ENCODE measurements around the gene LAMA5. TPM values are rescaled to one million over a fixed set of nuclear protein-coding genes. Genes with fewer than 3 reads are reported as not detected.

Gene LAMA5, protein sequence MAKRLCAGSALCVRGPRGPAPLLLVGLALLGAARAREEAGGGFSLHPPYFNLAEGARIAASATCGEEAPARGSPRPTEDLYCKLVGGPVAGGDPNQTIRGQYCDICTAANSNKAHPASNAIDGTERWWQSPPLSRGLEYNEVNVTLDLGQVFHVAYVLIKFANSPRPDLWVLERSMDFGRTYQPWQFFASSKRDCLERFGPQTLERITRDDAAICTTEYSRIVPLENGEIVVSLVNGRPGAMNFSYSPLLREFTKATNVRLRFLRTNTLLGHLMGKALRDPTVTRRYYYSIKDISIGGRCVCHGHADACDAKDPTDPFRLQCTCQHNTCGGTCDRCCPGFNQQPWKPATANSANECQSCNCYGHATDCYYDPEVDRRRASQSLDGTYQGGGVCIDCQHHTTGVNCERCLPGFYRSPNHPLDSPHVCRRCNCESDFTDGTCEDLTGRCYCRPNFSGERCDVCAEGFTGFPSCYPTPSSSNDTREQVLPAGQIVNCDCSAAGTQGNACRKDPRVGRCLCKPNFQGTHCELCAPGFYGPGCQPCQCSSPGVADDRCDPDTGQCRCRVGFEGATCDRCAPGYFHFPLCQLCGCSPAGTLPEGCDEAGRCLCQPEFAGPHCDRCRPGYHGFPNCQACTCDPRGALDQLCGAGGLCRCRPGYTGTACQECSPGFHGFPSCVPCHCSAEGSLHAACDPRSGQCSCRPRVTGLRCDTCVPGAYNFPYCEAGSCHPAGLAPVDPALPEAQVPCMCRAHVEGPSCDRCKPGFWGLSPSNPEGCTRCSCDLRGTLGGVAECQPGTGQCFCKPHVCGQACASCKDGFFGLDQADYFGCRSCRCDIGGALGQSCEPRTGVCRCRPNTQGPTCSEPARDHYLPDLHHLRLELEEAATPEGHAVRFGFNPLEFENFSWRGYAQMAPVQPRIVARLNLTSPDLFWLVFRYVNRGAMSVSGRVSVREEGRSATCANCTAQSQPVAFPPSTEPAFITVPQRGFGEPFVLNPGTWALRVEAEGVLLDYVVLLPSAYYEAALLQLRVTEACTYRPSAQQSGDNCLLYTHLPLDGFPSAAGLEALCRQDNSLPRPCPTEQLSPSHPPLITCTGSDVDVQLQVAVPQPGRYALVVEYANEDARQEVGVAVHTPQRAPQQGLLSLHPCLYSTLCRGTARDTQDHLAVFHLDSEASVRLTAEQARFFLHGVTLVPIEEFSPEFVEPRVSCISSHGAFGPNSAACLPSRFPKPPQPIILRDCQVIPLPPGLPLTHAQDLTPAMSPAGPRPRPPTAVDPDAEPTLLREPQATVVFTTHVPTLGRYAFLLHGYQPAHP (N-terminal part only)
- 10 to 100 TPM; 38.4 to 86.0 (median 57.8) TPM for polyA plus RNA-seq (ENCODE audit: insufficient read length in 10 of 10)
- long read RNA-seq, donor 1, result 0 reads
- long read RNA-seq, donor 2, result 0 reads
- long read RNA-seq, donor 3, result 0 reads
- long read RNA-seq, donor 4, partial matches to known transcripts, result 0 of 1 reads
- long read RNA-seq, donor 4, other reads (novel, unspliced or antisense), result 0 of 1 reads
- long read RNA-seq, donor 5, partial matches to known transcripts, result 2,589 of 5,639 reads
- long read RNA-seq, donor 5, other reads (novel, unspliced or antisense), result 3,047 of 5,639 reads
- long read RNA-seq, donor 6, partial matches to known transcripts, result 3,507 of 3,710 reads
- long read RNA-seq, donor 6, other reads (novel, unspliced or antisense), result 201 of 3,710 reads
- long read RNA-seq, donor 7, partial matches to known transcripts, result 0 of 1 reads
- long read RNA-seq, donor 7, other reads (novel, unspliced or antisense), result 0 of 1 reads
- long read RNA-seq, donor 8, partial matches to known transcripts, result 31 of 45 reads
- long read RNA-seq, donor 8, other reads (novel, unspliced or antisense), result 14 of 45 reads
- long read RNA-seq, donor 9, result 0 reads

GRCh38 chr20:62367136-62367632 lies at the start of gene LAMA5:
Gene LAMA5 (minus strand): TSS chr20:62367312. CDS start chr20:62367245, 67 bp downstream.
- peak in 1 of 3 donors; percentile 52 for DNase-seq

- no peak for DNase-seq
These were observed 48.4 kb upstream of the LAMA5 start for GRCh38 chr20:62415354-62416111.

GRCh38 chr20:62413896-62414481 lies 46.9 kb upstream of the LAMA5 start:
- no peak for DNase-seq

DNA sequence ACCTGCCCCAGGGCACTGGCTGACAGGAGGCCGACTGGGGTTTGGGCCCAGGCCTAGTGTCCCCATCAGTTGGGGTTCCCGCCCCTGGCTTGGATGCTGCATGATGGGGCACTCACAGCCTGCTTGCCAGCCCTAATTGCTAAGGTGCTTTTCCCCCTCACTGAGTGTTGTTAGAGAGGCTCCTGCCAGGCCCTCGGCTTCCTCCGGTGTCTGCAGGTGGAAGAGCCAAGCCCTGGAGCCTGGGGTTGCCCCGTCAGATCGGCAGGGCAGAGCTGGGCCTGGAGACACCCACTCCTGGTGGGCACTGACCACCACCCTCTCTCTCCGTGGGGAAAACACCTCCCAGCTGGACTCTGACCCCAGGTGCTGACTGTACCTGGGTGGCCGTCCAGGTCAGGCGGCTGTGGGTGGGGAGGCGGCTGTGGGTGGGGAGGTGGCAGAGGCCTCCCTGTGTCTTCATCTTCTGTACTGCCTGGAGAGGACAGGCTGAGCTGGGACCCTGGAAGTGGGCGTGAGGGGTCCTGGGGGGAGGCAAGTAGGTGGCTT lies 46.0 kb upstream of the LAMA5 start:
- DNase-seq, result no peak

DNA sequence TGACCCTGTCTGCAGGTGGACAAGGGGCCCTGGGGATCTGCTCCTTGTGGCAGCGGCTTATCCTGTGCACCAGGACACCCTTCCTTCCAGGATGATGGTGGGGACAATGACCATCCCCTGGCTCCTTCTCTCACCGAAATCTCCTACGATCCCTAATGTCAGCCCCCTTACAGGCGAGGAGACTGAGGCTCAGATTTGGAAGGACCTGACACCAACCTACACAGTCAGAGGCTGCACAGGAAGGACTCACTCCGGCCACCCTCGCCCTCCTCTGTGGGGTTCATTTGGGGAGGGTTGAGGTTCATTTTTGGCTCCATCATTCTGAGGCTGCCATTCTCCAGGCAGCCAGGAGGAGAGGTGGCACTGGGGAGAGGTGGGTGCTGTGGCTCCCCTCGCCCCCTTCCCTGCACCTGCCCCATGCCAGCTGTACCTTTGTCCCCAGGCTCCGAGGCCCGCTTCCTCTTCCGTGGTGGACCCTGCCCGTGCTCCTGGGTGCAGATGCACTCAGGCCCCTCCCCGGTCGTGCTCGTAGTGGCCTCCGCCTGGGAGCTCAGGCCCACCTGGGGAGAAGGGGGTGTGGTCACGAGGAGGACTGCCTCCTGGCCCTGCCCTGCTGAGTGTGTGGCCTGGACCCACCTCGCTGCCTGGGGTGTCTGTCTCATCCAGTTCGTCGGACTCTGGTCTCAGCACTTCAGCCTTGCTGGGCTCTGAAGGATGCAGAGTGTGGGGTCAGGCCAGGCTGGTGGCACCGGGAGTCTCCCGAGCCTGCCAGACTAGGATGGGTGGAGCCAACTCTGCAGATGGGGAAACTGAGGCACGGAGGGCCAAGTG lies 45.3 kb upstream of the LAMA5 start:
- DNase-seq, result no peak

GRCh38 chr20:62411479-62412193 lies 44.5 kb upstream of the LAMA5 start:
- DNase-seq, result no peak

- no peak for DNase-seq
These were observed 43.8 kb upstream of the LAMA5 start for GRCh38 chr20:62410746-62411478.

DNA sequence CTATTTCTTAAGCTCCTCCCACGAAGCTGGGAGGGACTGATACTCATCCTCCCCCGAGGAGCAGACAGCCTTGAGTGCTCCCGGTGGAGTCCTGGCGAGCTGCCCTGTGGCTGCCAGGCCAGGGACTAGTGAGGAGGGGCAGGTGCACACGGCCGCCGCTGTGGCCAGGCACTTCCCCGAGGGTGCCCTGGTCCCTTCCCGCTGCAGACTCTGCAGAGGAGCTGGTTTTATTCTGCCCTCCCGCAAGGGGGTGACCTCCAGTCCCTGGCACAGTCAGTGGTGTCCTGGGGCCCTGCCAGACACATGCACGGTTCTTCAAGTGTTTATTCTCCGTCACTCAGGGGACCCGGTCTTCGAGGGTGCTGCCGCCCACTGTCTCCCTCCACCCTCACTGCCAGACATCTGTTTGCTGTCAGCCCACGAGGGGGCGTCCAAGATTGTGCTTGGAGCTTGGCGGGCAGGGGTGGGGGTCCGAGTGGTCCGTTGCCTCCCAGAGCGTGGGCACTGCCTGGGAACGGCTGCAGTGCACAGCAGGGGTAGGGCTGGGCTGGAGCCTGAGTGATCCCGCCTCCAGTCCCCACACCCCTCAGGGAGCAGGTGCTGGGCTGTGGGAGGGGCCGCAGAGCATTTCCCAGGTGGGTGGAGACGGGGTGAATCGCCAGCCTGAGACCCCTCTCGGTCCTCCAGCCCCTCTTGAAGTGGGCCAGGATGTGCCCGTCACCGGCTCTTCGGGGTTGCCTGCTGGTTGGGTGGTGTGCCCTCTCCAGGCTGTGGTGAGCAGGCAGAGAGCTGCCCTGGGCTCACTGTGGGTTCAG lies 43.0 kb upstream of the LAMA5 start:
- peak in 1 of 3 donors; percentile 48 for DNase-seq

DNA sequence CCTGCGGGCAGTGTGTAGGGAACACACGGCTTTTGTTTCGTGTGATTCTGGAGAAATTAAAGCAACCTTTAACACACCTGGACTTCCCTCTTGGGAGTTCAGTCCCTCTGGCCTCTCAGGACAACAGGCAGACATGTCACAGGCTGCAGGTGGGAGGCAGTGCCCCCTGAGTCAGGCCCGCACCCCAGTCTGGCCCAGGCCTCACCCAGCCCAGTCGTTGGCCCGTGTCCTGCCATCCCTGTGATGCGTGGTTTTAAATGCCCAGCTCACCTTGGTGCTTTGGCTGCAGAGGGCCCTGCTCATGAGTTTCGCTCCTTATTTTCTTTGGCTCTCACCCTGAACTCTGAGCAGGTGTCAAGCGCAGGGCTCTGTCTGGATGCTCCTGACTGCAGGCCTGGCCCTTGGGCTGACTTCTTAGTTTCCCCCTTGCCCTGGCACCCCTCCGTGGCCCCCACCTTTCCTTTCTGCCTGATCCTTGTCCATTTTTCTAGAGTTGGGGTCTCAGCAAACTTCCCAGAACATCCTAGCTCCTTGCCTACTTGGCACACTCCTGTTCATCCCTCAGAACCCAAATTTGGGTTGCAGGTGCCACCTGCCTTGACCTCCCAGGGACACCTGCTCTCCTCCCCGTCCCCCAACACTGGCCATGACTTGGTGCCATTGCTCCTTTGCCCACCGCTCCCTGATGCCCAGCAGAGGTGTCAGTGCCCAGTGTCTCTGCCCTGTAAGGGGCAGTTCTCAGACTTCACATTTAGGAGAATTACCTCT lies 42.2 kb upstream of the LAMA5 start:
- DNase-seq, result no peak

GRCh38 chr20:62408640-62409039 lies 41.5 kb upstream of the LAMA5 start:
- DNase-seq, result peak in 1 of 3 donors; percentile 31

- DNase-seq, result no peak
These were observed 40.9 kb upstream of the LAMA5 start for GRCh38 chr20:62408055-62408454.

GRCh38 chr20:62407221-62407992 lies 40.3 kb upstream of the LAMA5 start, which contains the start of gene CABLES2:
Gene CABLES2 (minus strand): TSS chr20:62407285. CDS start chr20:62407276, 9 bp downstream.
- DNase-seq, result peak; percentile 93 to 97 (median 95)

DNA sequence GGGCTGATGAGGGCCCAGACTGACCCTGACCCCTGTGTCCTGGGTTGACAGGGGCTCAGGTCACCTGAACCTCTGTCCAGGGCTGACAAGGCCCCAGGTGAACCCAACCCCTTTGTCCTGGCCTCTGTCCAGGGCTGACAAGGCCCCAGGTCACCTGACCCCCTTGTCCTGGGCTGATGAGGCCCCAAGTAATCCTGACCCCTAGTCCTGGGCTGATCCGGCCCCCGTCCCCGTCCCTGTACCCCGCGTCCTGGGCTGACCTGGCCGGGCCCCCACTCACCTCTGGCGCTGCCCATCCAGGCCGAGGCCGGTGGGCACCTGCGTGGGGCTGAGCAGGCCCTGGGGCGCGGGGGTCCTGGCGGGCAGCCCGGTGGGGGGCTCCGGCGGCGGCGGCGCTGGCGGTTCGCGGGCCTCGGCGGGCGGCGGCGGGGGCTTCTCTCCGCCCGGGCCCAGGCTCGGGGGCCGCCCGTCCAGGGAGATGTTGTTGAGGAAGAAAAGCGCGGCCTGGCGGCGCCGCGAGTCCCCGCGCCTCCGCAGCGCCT lies 39.6 kb upstream of the LAMA5 start:
- peak in 1 of 3 donors; percentile 26 for DNase-seq
